Spleen (tissue), 11 donors: Measurements from ENCODE around the gene RRP1. TPM values are rescaled to one million over a fixed set of nuclear protein-coding genes. Genes with fewer than 3 reads are reported as not detected.

Source experiments
- DNase-seq: peaks from one replicate; pipeline ENCODE4 v3.0.0-alpha.2; 2020
- H3K27ac ChIP-seq, 8 donors: fragments of 200-600 bp; sonication (generic) in 7 of 8; 1 replicate in 4 of 8; 2 replicates in 4 of 8; pipeline versions ENCODE4 v1.5.0 to v1.8.0; 2016 to 2021; ENCODE audit warnings: inconsistent platforms in 4 of 8, mild to moderate bottlenecking in 4 of 8, moderate library complexity in 1 of 8
- H3K27me3 ChIP-seq, 7 donors: fragments of 200-600 bp; sonication (generic) in 6 of 7; replicated peaks in 1 of 7; 1 replicate in 4 of 7; 2 replicates in 3 of 7; pipeline versions ENCODE4 v1.5.0 to v1.8.0; 2016 to 2021; ENCODE audit warnings: inconsistent platforms in 3 of 7, mild to moderate bottlenecking in 1 of 7
- H3K36me3 ChIP-seq, 6 donors: fragments of 200-600 bp; sonication (generic) in 5 of 6; 1 replicate in 4 of 6; 2 replicates in 2 of 6; pipeline versions ENCODE4 v1.5.0 to v1.8.0; 2016 to 2021; ENCODE audit warnings: inconsistent platforms in 2 of 6
- H3K4me1 ChIP-seq, 6 donors: fragments of 200-600 bp; sonication (generic) in 5 of 6; 1 replicate in 3 of 6; 2 replicates in 3 of 6; pipeline versions ENCODE4 v1.5.0 to v1.8.0; 2016 to 2021; ENCODE audit warnings: inconsistent platforms in 3 of 6
- H3K4me3 ChIP-seq, 8 donors: fragments of 200-600 bp; sonication (generic) in 7 of 8; 1 replicate in 4 of 8; 2 replicates in 4 of 8; pipeline versions ENCODE4 v1.5.0 to v1.8.0; 2016 to 2021; ENCODE audit warnings: inconsistent platforms in 4 of 8, mild to moderate bottlenecking in 4 of 8, moderate library complexity in 2 of 8
- H3K9me3 ChIP-seq, 8 donors: fragments of 200-600 bp; sonication (generic) in 7 of 8; 1 replicate in 4 of 8; 2 replicates in 4 of 8; pipeline versions ENCODE4 v1.5.0 to v1.8.0; 2016 to 2021; ENCODE audit warnings: inconsistent platforms in 4 of 8
- CTCF ChIP-seq, 11 experiments: fragments of 200-600 bp in 7 of 11; fragments of 450-650 bp in 4 of 11; sonication (generic) in 4 of 11; IDR thresholded peaks in 8 of 11; conservative IDR thresholded peaks in 3 of 11; 1 replicate in 7 of 11; 2 replicates in 4 of 11; pipeline versions ENCODE4 v1.4.0 to v1.8.0; 2016 to 2021; ENCODE audit warnings: antibody characterized with exemption in 11 of 11, inconsistent platforms in 4 of 11, mild to moderate bottlenecking in 1 of 11
- POLR2A ChIP-seq, 3 donors: fragments of 450-650 bp; IDR thresholded peaks; one replicate each; pipeline ENCODE4 v1.5.1; 2017; ENCODE audit warnings: antibody characterized with exemption in 3 of 3, mild to moderate bottlenecking in 1 of 3
- POLR2AphosphoS5 ChIP-seq, 3 donors: sonication (generic); formaldehyde crosslinking; IDR thresholded peaks; one replicate each; pipeline ENCODE4 v1.5.1; 2017; ENCODE audit warnings: antibody characterized with exemption in 3 of 3
- WGBS, 5 donors: extraction: QIAGEN DNeasy Blood & Tissue Kit in 3 of 5; methylation state at CpG; one replicate each; pipeline versions ENCODE4 v1.1.5 to v1.1.7; 2013 to 2018; 5-methylcytosine and 5-hydroxymethylcytosine counted together
- intact Hi-C: fragments of 100-400 bp; cut with DNase I; formaldehyde crosslinking; loops from one replicate; pipeline ENCODE4 v1.15.0; 2023; ENCODE audit warnings: low total_unique reads
- polyA plus RNA-seq, 3 donors: library from polyadenylated mRNA; stranded (reverse); fragments of 200-250 nt; gene quantifications; one replicate each; pipeline ENCODE4 v1.2.1, GENCODE V29; 2013
- total RNA-seq, 7 donors: library from RNA; depleted of rRNA in 3 of 7; stranded (reverse); fragments of >200 nt in 3 of 7; fragmentation: NEBNext Ultra II Directional in 4 of 7; extraction: Animal tissue kit (Norgen Biotek cat#: 25700) in 4 of 7; gene quantifications; one replicate each; pipeline versions ENCODE4 v1.1.0 to v1.2.1, GENCODE V29; 2016 to 2021
- donor health status: healthy with polysubstance abuse.
- donor health status: DM: no; HTN: no; CAD: no; lungs with moderate emphysema.
- donor health status: DM: no; HTN: no; CAD: no.
- donor health status: Bipolar disorder and iron deficiency.
- donor health status: healthy.
- donor health status: DM: no; HTN: no; CAD: no.
- donor health status: DM: yes; HTN: yes; CAD: no.

The RRP1 gene
- total and polyA plus RNA-seq, 10 donors, result 11.5 to 26.9 (median 18.6) TPM

GRCh38 chr21:43755820-43756594, 33.4 kb upstream of the RRP1 start:
- TF ChIP-seq POLR2A (IDR thresholded peaks at IDR 0.05) (no peak), CTCF (IDR thresholded peaks at IDR 0.05 in 8 of 11, conservative IDR thresholded peaks at IDR 0.05 in 3 of 11) (no peak), POLR2AphosphoS5 (IDR thresholded peaks at IDR 0.05) (no peak)
- H3K4me3 ChIP-seq, result no peak overlapping the region
- H3K9me3 ChIP-seq, result no peaks in the 10 kb centered on the region
- peaks cover 0 to 100% (median 70%) of the 10 kb centered on the region in 6 donors for H3K36me3 ChIP-seq
- H3K4me1 ChIP-seq, result peaks cover 0 to 24% (median 8%) of the 10 kb centered on the region in 6 donors
- H3K27ac ChIP-seq, result no peak overlapping the region
- intact Hi-C loops, result no loop called here
- H3K27me3 ChIP-seq, result no peaks in the 10 kb centered on the region
- no peak for DNase-seq
- WGBS, 5 donors, result 93 to 97% (median 96%) methylated on average over 28 to 37 of the region's 37 CpGs

GRCh38 chr21:43757601-43758000, 31.8 kb upstream of the RRP1 start:
- Histone ChIP-seq H3K27me3 (no peaks in the 10 kb centered on the region), H3K9me3 (no peaks in the 10 kb centered on the region), H3K4me1 (peaks cover 0 to 24% (median 8%) of the 10 kb centered on the region in 6 donors), H3K27ac (peak overlapping the region; percentile 33 to 80 (median 68)), H3K4me3 (no peak overlapping the region), H3K36me3 (peaks cover 0 to 100% (median 64%) of the 10 kb centered on the region in 6 donors)
- DNase-seq, result peak; percentile 82
- TF ChIP-seq CTCF (IDR thresholded peaks at IDR 0.05 in 8 of 11, conservative IDR thresholded peaks at IDR 0.05 in 3 of 11) (peak in 1 of 11 experiments; percentile 7), POLR2AphosphoS5 (IDR thresholded peaks at IDR 0.05) (peak; percentile 25 to 75 (median 63)), POLR2A (IDR thresholded peaks at IDR 0.05) (no peak)
- intact Hi-C loops, result no loop called here
- WGBS, 5 donors, result 65 to 85% (median 78%) methylated on average over 14 to 16 of the region's 16 CpGs

- 59 to 75% (median 63%) methylated on average over 17 to 18 of the region's 18 CpGs for WGBS, 5 donors
- peak overlapping the region in 2 of 8 donors; percentile 10 to 19 for H3K4me3 ChIP-seq
- no peaks in the 10 kb centered on the region for H3K9me3 ChIP-seq
- TF ChIP-seq POLR2AphosphoS5 (IDR thresholded peaks at IDR 0.05), result peak in 1 of 3 donors; percentile 62
- TF ChIP-seq CTCF (IDR thresholded peaks at IDR 0.05 in 8 of 11, conservative IDR thresholded peaks at IDR 0.05 in 3 of 11), result no peak
- TF ChIP-seq POLR2A (IDR thresholded peaks at IDR 0.05), result no peak
- peaks cover 0 to 100% (median 62%) of the 10 kb centered on the region in 6 donors for H3K36me3 ChIP-seq
- H3K27ac ChIP-seq, result peak overlapping the region; percentile 33 to 80 (median 68)
- H3K4me1 ChIP-seq, result peaks cover 0 to 24% (median 8%) of the 10 kb centered on the region in 6 donors
- intact Hi-C loops, result no loop called here
- DNase-seq, result peak; percentile 72
- no peaks in the 10 kb centered on the region for H3K27me3 ChIP-seq
Observed at GRCh38 chr21:43758111-43758641, 31.2 kb upstream of the RRP1 start.

GRCh38 chr21:43758811-43759210, 30.6 kb upstream of the RRP1 start:
- no peaks in the 10 kb centered on the region for H3K9me3 ChIP-seq
- H3K4me1 ChIP-seq, result peaks cover 0 to 24% (median 8%) of the 10 kb centered on the region in 6 donors
- DNase-seq, result no peak
- H3K27me3 ChIP-seq, result no peaks in the 10 kb centered on the region
- WGBS, 5 donors, result 81 to 90% (median 83%) methylated on average over 10 of the region's 10 CpGs
- no peak for TF ChIP-seq POLR2AphosphoS5 (IDR thresholded peaks at IDR 0.05)
- no peak for TF ChIP-seq POLR2A (IDR thresholded peaks at IDR 0.05)
- H3K27ac ChIP-seq, result peak overlapping the region in 7 of 8 donors; percentile 5 to 80 (median 70)
- H3K36me3 ChIP-seq, result peaks cover 0 to 99% (median 56%) of the 10 kb centered on the region in 6 donors
- intact Hi-C loops, result no loop called here
- peak overlapping the region in 1 of 8 donors; percentile 10 for H3K4me3 ChIP-seq
